ENCODE results near the gene ZNF672.
"Not testable (repeated sequence)": the region's sequence is repeated elsewhere in the genome, so short reads cannot be mapped to it uniquely, and the experiment has no call there.

The ZNF672 gene

DNA sequence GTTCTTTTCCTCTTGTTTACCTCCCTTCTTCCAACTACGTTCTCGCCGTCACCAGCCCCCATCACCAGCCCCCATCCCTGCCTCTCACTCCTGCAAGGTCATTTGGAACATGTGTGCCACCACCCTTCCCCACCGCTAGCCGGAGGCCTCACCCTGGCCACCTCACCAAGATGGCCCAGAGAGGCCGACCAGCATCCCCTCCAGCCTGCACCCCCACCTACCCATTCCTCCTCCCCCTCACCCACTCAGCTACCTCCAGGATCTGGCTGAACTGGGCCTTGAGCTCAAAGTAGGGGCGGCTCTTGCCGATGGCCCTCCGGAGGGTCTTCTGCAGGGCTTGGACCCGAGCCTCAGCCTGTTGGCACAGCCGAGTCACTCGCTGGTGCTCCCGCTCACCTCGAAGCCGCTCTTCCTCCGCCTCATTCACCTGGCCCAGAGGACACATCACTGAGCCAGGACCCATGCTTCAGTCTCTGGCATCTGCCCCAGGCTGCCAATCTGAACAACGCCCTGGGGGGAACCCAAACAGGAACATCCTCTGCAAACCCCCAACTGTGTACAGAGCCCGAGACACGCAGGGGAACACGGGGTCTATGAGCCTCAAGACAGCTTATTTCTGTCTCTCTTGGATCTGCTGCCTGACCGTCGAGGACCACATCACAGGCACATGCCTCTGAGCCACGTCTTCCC is 25.1 kb upstream of the ZNF672 start:
- no peak for DNase-seq (ENCODE audit: low read depth, low spot score)

DNA sequence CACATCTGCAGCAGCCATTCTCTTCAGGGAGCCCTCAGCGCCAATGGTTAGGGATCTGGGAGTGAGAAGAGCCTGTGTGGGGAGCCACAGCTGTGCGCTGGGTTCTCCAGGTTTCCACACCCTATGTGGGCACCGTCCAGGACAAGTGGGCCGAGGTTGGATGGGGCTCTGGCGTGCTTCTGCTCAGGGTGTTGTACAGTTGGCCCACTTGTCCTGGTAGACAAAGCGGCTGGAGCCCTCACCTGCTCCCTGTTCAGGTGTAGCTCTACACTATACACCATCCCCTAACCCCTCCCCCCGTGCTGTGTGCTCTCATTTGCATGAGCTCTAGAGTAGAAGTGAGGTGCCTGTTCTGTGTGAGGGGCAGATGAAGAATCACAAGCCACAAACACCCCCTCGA is 24.5 kb upstream of the ZNF672 start:
- DNase-seq (ENCODE audit: low read depth, low spot score): no peak

DNA sequence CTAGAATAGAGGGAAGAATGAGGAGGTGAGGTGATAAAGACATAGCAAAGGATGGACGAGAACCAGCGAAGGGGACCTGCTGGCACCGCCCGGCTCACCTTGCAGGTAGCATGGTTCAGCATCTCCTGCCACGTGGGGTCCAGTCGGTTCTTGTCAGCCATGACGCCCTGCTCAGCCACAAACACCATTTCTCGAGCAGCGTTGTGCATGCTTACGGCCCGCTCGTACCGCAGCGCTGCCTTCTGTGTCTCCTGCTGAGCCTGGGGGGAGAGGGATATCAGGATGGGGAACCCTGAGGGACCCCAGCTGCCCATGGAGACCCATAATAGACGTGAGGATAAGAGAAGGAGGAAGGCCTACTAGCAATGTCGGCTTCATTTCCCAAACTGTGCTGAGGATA is 23.7 kb upstream of the ZNF672 start:
- DNase-seq (ENCODE audit: low read depth, low spot score): no peak

GRCh38 chr1:248815407-248816034 is 22.5 kb upstream of the ZNF672 start:
- DNase-seq (ENCODE audit: low read depth, low spot score): no peak

DNA sequence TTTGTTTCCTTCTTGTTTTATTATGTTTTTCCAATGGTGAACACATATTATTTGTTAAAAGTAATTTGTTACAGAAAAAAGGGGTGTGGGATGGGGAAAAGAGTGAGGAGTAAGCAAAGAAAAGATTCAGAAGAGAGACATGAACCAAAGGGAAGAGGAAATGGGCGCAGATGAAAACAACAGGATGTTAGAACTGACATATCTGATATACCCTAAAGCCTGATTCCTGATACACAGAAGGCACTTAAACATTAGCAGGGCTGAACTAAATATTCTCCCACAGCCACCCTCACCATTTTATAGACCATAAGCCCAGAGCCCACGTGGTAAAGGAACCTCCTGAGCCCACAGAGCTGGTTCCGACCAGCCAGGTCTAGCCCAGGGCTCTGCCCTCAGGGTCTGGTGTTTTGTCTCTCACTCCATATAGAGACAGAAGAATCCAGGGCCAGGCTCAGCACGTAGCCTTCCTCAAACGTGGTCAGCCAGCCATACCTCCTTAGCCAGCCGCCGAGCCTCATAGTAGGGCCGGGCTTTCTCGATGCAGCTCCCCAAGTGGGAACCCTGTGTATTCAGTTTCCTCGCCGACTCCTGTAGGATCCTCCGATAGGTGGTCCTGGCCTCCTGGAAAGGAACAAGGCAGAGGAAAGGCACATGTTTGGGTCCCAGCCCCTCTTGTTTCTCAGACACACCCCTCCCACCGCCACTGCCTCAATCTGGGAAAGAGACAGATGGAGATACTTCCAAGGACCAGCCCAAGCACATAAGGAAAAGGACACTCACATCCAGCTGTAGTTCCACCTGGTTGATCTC is 21.8 kb upstream of the ZNF672 start:
- DNase-seq (ENCODE audit: low read depth, low spot score): no peak

- DNase-seq (ENCODE audit: low read depth, low spot score): no peak
These were observed 21.0 kb upstream of the ZNF672 start for GRCh38 chr1:248817065-248817464.

GRCh38 chr1:248818505-248819374 is 19.3 kb upstream of the ZNF672 start:
- DNase-seq (ENCODE audit: low read depth, low spot score): no peak

GRCh38 chr1:248820041-248820585 is 17.9 kb upstream of the ZNF672 start:
- no peak for DNase-seq (ENCODE audit: low read depth, low spot score)

- peak; percentile 91 for DNase-seq (ENCODE audit: low read depth, low spot score)
These were observed 16.9 kb upstream of the ZNF672 start for GRCh38 chr1:248821101-248821500.

DNA sequence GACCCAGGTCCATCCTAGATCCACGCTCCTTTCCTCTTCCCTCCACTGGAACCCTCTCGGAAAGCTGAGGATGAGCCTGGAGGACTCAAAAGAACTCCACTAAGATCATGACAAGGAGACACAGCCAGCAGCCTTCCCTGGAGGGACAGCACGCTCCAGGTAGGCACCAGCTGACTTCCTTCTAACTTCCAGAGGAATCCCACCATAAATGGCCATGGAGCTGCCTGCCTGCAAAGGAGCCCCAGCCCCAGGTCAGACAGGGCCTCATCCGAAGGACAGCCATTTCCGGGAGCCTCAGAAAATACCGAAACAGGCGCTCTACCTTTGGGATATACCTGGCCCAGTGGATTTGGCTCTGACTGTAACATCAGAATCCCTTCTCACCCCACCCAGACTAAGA is 16.4 kb upstream of the ZNF672 start:
- DNase-seq (ENCODE audit: low read depth, low spot score): no peak

DNA sequence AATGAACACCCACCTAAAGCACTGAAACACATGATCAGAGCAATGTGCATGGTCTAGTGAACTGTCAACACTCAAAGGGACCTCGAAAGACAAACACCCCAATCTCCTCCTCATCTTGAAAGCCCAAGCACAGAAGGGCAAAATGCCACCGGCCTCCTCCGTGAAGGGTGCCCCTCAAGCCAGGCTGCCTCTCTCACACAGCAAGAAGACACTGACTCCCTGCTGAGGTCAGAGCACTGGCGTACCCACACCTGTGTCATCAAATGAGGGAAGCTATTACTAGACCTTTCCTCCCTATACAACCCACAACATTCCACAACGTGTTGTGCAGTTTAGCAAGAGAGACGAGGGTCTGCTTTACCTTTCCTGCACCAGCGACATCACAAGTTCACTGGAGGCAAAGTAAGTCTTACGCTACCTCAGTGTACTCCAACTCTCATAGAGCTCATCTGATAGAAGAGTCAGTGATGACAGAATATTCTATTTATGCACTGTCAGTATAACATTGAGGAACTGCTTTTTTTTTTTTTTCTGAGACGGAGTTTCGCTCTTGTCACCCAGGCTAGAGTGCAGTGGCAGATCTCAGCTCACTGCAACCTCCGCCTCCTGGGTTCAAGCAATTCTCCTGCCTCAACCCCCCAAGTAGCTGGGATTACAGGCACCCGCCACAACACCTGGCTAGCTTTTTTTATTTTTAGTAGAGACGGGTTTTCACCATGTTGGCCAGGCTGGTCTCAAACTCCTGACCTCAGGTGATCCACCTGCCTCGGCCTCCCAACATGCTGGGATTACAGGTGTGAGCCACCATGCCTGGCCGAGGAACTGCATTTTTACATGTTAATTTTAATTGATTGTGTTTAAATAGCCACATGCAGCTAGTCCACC is 15.6 kb upstream of the ZNF672 start:
- no peak for DNase-seq (ENCODE audit: low read depth, low spot score)

- DNase-seq (ENCODE audit: low read depth, low spot score): peak; percentile 89
These were observed 14.5 kb upstream of the ZNF672 start for GRCh38 chr1:248823517-248824001.

DNA sequence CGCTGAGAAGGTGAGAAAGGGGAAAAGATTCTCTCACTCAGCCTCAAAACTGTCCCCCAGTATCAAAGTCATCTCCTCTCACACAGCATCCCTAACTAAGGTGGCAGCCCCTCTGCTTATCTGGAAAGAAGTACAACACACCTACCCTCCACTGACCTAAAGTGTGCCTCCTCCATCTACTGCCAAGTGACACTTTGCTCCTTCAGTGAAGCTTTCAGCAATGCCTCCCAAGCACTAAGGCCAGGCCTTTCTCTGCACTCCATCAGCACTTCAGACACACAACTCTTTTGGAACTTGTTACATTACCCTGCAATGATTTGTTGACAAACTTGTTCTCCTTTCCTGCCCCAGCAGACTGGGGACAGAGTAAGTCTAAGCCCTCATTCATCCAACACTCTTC is 13.7 kb upstream of the ZNF672 start:
- DNase-seq (ENCODE audit: low read depth, low spot score): no peak

DNA sequence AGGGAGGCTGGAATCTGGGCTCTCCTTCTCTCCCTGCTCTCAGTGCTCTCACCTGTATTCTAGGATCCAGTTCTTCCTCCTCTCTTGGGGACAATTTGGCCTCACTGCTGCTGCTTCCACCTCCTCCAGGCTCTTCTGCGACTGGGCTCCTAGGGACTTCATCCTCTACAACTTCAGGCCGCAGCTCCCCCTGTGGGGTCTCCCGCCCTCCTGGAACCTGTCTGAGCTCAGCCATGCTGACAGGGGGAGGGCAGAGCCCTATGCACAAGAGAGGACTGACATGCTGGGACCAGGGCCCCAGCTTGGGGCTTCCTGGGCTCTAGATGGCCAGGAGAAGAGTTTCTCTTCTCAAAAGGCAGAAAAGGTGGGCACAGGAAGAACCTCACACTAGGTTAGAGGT is 13.3 kb upstream of the ZNF672 start:
- DNase-seq (ENCODE audit: low read depth, low spot score): no peak

GRCh38 chr1:248825136-248825535 is 12.9 kb upstream of the ZNF672 start:
- peak; percentile 18 for DNase-seq (ENCODE audit: low read depth, low spot score)

GRCh38 chr1:248825573-248825908 is 12.5 kb upstream of the ZNF672 start:
- no peak for DNase-seq (ENCODE audit: low read depth, low spot score)

DNA sequence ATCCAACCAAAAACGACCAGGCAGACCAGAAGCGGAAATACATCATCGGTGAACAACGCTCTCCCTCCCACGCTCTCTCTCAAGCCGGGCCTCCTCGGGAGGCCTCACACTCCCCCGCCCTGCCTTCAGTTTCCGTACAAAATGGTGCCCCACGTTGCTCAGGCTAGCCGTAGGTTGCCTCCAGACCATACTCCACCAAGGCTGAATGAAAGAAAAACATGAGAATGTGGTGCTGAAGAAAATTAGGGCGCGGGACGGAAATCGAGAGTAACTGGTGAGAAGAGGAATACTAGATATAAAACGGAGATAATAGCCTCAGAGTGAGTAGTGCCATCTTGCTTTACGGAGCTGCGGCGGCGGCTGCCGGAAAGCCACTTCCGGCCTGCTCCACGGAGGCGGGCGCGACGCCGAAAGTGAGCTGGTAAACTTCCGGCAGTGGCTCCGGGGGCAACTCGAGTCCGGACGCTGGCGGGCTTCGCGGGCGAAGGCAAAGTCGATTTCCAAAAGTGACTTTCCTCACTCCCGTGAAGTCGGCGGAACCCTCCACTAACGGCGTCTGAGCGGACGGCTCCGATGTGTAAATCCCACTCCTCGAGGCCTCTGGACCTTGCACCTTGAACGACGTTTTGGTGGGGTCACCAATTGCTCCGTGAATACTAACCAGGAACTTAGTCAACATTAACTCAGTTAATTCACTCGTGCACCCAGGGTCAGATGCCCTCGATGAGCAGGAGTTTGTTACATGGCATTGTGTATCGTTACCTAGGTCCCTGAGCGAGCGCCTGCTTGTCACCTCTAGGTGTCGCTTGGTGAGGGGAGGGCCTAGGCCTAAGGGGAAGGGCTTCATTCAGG is 11.9 kb upstream of the ZNF672 start, which contains the start of gene SH3BP5L:
TSS of gene SH3BP5L (minus strand) at position 7 of the 852 bp plus-strand sequence. CDS start 980 bp downstream, outside the sequence.
- peak; percentile 98 for DNase-seq (ENCODE audit: low read depth, low spot score)

DNA sequence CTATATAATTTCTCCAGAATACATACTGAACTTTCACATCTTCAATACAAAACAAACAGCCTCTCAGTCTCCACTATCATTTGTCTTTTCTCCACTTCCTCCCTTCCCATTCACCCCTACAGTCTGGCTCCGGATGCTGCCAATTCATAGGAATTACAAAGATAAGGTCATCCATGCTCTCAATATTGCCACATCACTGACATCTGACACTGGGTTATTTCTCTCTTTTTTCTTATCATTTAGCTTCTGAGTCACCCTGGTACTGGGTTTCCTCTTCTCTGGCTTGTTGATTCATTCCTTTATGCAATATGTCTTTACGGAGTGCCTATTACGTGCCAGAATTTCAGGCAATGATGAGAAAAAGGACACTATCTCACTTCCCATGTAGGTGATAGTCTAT is 9.2 kb upstream of the ZNF672 start:
- no peak for DNase-seq (ENCODE audit: low read depth, low spot score)

DNA sequence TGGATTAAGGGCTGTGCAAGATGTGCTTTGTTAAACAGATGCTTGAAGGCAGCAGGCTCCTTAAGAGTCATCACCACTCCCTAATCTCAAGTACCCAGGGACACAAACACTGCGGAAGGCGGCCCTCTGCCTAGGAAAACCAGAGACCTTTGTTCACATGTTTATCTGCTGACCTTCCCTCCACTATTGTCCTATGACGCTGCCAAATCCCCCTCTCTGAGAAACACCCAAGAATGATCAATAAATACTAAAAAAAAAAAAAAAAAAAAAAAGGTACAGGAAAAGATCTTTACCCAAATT is 7.4 kb upstream of the ZNF672 start:
- DNase-seq (ENCODE audit: low read depth, low spot score): not testable (repeated sequence)

DNA sequence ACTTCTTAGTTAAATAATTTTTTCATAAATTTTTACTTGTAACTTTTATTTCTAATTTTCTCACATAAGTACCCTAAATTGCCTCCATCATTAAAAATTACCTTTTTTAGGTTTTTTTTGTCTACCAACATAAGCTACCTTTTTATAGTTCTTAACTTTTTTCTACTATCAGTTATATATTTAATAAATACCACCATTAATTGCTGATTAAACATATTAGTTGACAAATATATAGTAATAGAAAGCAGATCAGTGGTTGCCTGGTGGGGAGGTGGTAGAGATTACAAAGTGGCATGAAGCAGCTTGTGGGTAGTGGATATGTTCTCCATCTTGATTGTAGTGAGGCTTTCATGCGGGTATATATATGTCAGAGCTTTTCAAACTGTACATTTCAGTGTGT is 6.2 kb upstream of the ZNF672 start:
- no peak for DNase-seq (ENCODE audit: low read depth, low spot score)

Data from astrocyte of the hippocampus (primary cell).